PC-9 (cell line): ENCODE data around the gene VIM.

Experiments
- EZH2 ChIP-seq: fragments of 200-600 bp; sonication (generic); IDR thresholded peaks from 2 replicates; pipeline ENCODE4 v1.8.0; 2017; ENCODE audit warnings: antibody characterized with exemption, low read depth
- TF ChIP-seq, protein P1 (sequence below): fragments of 200-600 bp; sonication (generic); conservative IDR thresholded peaks from 2 replicates; pipeline ENCODE4 v1.6.1; 2017; ENCODE audit warnings: mixed run types, antibody characterized with exemption, mild to moderate bottlenecking, moderate library complexity

DNA sequence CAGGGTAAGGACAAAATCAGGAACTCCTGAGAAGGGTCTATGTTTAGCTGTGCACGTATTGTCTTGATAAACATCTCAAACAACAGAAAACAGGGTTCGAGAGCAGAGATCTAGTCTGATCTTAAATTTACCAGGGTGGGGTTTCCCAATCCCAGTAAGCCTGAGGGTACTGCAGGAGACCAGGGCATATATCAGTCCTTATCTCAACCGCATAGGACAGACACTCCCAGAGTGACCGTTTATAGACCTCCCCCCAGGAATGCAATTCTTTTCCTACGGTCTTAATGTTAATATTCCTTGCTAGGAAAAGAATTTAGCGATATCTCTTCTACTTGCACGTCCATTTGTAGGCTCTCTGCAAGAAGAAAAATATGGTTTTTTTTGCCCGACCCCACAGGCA is 35.5 kb downstream of the VIM start:
- no peak for TF ChIP-seq EZH2
- TF ChIP-seq, protein P1, sequence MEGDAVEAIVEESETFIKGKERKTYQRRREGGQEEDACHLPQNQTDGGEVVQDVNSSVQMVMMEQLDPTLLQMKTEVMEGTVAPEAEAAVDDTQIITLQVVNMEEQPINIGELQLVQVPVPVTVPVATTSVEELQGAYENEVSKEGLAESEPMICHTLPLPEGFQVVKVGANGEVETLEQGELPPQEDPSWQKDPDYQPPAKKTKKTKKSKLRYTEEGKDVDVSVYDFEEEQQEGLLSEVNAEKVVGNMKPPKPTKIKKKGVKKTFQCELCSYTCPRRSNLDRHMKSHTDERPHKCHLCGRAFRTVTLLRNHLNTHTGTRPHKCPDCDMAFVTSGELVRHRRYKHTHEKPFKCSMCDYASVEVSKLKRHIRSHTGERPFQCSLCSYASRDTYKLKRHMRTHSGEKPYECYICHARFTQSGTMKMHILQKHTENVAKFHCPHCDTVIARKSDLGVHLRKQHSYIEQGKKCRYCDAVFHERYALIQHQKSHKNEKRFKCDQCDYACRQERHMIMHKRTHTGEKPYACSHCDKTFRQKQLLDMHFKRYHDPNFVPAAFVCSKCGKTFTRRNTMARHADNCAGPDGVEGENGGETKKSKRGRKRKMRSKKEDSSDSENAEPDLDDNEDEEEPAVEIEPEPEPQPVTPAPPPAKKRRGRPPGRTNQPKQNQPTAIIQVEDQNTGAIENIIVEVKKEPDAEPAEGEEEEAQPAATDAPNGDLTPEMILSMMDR: no peak
